Adrenal gland (tissue), 12 donors: ENCODE results near the gene RER1. TPM values are rescaled to one million over a fixed set of nuclear protein-coding genes. Genes with fewer than 3 reads are reported as not detected.

Experiments used
- DNase-seq, 7 donors: peaks; one replicate each; pipeline ENCODE4 v3.0.0-alpha.2; 2019 to 2020
- H3K27ac ChIP-seq, 5 donors: fragments of 200-600 bp; sonication (generic) in 4 of 5; 1 replicate in 3 of 5; 2 replicates in 2 of 5; pipeline versions ENCODE4 v1.5.1 to v1.8.0; 2016 to 2020; ENCODE audit warnings: mild to moderate bottlenecking in 1 of 5
- H3K27me3 ChIP-seq: fragments of 200-600 bp; 2 replicates; pipeline ENCODE4 v1.8.0; 2021
- H3K36me3 ChIP-seq, 2 donors: fragments of 200-600 bp; replicated peaks in 1 of 2; 1 replicate in 1 of 2; 2 replicates in 1 of 2; pipeline versions ENCODE4 v1.5.1 to v1.8.0; 2018 to 2022
- H3K4me1 ChIP-seq, 2 donors: fragments of 200-600 bp; replicated peaks in 1 of 2; 1 replicate in 1 of 2; 2 replicates in 1 of 2; pipeline versions ENCODE4 v1.5.1 to v1.8.0; 2018 to 2021
- H3K4me3 ChIP-seq, 4 donors: fragments of 200-600 bp; sonication (generic) in 3 of 4; one replicate each; pipeline ENCODE4 v1.5.1; 2016 to 2018
- H3K9me3 ChIP-seq, 3 donors: fragments of 200-600 bp; sonication (generic) in 1 of 3; replicated peaks in 1 of 3; 1 replicate in 2 of 3; 2 replicates in 1 of 3; pipeline versions ENCODE4 v1.5.1 to v1.8.0; 2016 to 2021
- POLR2A ChIP-seq, 2 donors: fragments of 450-650 bp; IDR thresholded peaks; one replicate each; pipeline ENCODE4 v1.6.1; 2017; ENCODE audit warnings: antibody characterized with exemption in 2 of 2, mild to moderate bottlenecking in 2 of 2, moderate library complexity in 1 of 2
- WGBS, 4 donors: extraction: QIAGEN DNeasy Blood & Tissue Kit in 2 of 4; methylation state at CpG; one replicate each; pipeline versions ENCODE4 v1.1.5 to v1.1.7; 2013 to 2017; 5-methylcytosine and 5-hydroxymethylcytosine counted together
- intact Hi-C, 2 donors: fragments of 100-400 bp; cut with DNase I; formaldehyde crosslinking; loops; one replicate each; pipeline versions ENCODE4 v1.14.1 to v1.15.0; 2022 to 2023
- polyA plus RNA-seq, 3 donors: library from polyadenylated mRNA; stranded (reverse); fragments of 200-250 nt in 2 of 3; fragments of 350-450 nt in 1 of 3; fragmentation: Illumina TruSeq in 1 of 3; extraction: RNeasy Lipid Tissue Mini Kit (QIAGEN cat#74804) in 1 of 3; gene quantifications; one replicate each; pipeline ENCODE4 v1.2.3, GENCODE V29; 2013 to 2014
- total RNA-seq, 9 donors: library from RNA; depleted of rRNA in 4 of 9; stranded (reverse); fragments of >200 nt in 4 of 9; fragments of 120-200 nt in 1 of 9; fragmentation: NEBNext Ultra II Directional in 1 of 9; extraction: Animal tissue kit (Norgen Biotek cat#: 25700) in 1 of 9; gene quantifications; one replicate each; pipeline versions ENCODE4 v1.1.0 to v1.2.4, GENCODE V29; 2013 to 2023
- TF ChIP-seq, protein P1 (sequence below), 6 experiments: fragments of 450-650 bp in 4 of 6; fragments of 200-600 bp in 2 of 6; sonication (generic) in 1 of 6; IDR thresholded peaks; 1 replicate in 5 of 6; 2 replicates in 1 of 6; pipeline versions ENCODE4 v1.5.1 to v1.8.0; 2016 to 2021; ENCODE audit warnings: antibody characterized with exemption in 6 of 6, mild to moderate bottlenecking in 2 of 6, moderate library complexity in 1 of 6
- donor health status: healthy with polysubstance abuse.
- donor health status: Bipolar disorder and iron deficiency.
- donor health status: DM: yes; HTN: yes; CAD: no.
- donor health status: DM: no; HTN: no; CAD: no.
- donor health status: DM: no; HTN: no; CAD: no.
- donor health status: DM: yes; HTN: yes; CAD: no.

The RER1 gene
- total and polyA plus RNA-seq, 12 donors: 106 to 345 (median 167) TPM

DNA sequence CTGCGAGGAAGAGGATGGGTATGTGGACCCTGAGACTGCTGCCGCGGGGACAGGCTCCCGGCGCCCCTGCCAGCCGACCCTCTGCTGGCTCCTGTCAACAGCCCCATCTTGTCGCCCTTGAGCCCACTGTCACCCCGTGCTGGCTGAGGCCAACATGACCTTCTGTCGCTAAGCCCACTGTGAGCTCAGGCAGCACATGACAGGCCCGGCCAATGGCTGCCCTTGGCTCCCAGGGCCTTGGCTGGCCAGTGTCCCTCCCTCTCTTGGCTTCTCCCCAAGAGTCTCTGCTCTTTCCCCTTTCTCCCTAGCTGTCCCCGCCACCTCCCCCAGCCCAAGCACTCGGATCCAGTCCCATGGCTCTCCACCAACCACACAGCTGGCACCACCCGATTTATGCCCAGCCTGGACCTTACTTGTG, 17.2 kb downstream of the RER1 start:
- peaks cover 38 to 68% of the 10 kb centered on the region in 2 donors for H3K4me1 ChIP-seq
- no peaks in the 10 kb centered on the region for H3K9me3 ChIP-seq
- no peak for TF ChIP-seq POLR2A (IDR thresholded peaks at IDR 0.05)
- TF ChIP-seq, protein P1, sequence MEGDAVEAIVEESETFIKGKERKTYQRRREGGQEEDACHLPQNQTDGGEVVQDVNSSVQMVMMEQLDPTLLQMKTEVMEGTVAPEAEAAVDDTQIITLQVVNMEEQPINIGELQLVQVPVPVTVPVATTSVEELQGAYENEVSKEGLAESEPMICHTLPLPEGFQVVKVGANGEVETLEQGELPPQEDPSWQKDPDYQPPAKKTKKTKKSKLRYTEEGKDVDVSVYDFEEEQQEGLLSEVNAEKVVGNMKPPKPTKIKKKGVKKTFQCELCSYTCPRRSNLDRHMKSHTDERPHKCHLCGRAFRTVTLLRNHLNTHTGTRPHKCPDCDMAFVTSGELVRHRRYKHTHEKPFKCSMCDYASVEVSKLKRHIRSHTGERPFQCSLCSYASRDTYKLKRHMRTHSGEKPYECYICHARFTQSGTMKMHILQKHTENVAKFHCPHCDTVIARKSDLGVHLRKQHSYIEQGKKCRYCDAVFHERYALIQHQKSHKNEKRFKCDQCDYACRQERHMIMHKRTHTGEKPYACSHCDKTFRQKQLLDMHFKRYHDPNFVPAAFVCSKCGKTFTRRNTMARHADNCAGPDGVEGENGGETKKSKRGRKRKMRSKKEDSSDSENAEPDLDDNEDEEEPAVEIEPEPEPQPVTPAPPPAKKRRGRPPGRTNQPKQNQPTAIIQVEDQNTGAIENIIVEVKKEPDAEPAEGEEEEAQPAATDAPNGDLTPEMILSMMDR (IDR thresholded peaks at IDR 0.05): no peak
- WGBS, 4 donors: 21 to 57% (median 45%) methylated on average over 6 to 13 of the region's 13 CpGs
- H3K27me3 ChIP-seq: no peaks in the 10 kb centered on the region
- peak; percentile 79 to 94 (median 89) for DNase-seq
- intact Hi-C loops: no loop called here
- H3K36me3 ChIP-seq: peaks cover 0 to 40% of the 10 kb centered on the region in 2 donors
- H3K4me3 ChIP-seq: peak overlapping the region in 1 of 4 donors; percentile 0
- H3K27ac ChIP-seq: peak overlapping the region in 3 of 5 donors; percentile 23 to 76 (median 57)

DNA sequence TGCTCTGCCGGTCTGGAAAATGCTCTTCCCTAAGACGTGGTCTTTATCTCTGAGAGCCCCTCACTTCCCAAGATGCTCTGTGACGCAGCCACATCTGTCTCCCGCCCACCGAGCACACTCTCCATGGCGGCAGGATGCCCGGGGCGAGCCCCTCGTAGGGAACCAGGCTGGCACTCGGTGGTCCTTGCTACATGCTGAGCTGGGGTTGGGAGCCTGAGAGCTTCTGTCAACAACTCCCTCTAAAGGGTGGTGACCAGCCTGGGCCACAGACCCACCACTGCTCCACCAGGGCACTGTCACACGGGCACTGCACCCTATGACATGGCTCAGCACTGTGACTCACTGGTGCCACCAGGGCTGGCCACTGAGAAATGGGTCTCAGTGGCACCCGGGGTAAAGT, 18.1 kb downstream of the RER1 start:
- Histone ChIP-seq H3K27ac (peak overlapping the region in 2 of 5 donors; percentile 57 to 76), H3K4me3 (no peak overlapping the region), H3K36me3 (peaks cover 0 to 31% of the 10 kb centered on the region in 2 donors), H3K27me3 (no peaks in the 10 kb centered on the region), H3K9me3 (no peaks in the 10 kb centered on the region), H3K4me1 (peaks cover 34 to 69% of the 10 kb centered on the region in 2 donors)
- 59 to 82% (median 70%) methylated on average over 3 to 12 of the region's 12 CpGs for WGBS, 4 donors
- intact Hi-C loops: loop anchor here (5.0 to 10.0 kb wide), 2 partner anchors 138 to 235 kb away; no protein-coding TSS in a partner anchor
- TF ChIP-seq, protein P1 (IDR thresholded peaks at IDR 0.05): no peak
- TF ChIP-seq POLR2A (IDR thresholded peaks at IDR 0.05): no peak
- DNase-seq: no peak

- Histone ChIP-seq H3K27me3 (peaks cover 7% of the 10 kb centered on the region), H3K9me3 (no peaks in the 10 kb centered on the region), H3K4me3 (peak overlapping the region; percentile 47 to 98 (median 71)), H3K4me1 (peaks cover 24 to 49% of the 10 kb centered on the region in 2 donors), H3K27ac (peak overlapping the region in 4 of 5 donors; percentile 71 to 94 (median 76)), H3K36me3 (peaks cover 0 to 12% of the 10 kb centered on the region in 2 donors)
- intact Hi-C loops: loop anchor here (5.0 to 10.0 kb wide), 2 partner anchors 135 to 233 kb away; no protein-coding TSS in a partner anchor
- WGBS, 4 donors: 0 to 8% (median 4%) methylated on average over 2 to 38 of the region's 38 CpGs
- TF ChIP-seq, protein P1 (IDR thresholded peaks at IDR 0.05): no peak
- TF ChIP-seq POLR2A (IDR thresholded peaks at IDR 0.05): no peak
- peak in 3 of 7 donors; percentile 50 to 64 (median 52) for DNase-seq
Measured at GRCh38 chr1:2411801-2412394, 20.3 kb downstream of the RER1 start.

- WGBS, 4 donors: 0 to 1% methylated on average over 35 to 55 of the region's 55 CpGs; no CpG with 5 or more reads in 2 of the 4 donors
Measured at GRCh38 chr1:2412395-2412772, 20.7 kb downstream of the RER1 start, which contains the start of gene PEX10. PEX10 (minus strand) TSS chr1:2412564; CDS start chr1:2412502, 62 bp downstream.

More at GRCh38 chr1:2412395-2412772, 20.7 kb downstream of the RER1 start, which contains the start of gene PEX10:
- Histone ChIP-seq H3K27ac (peak within 1 kb of the TSS in 4 of 5 donors; percentile 71 to 94 (median 76)), H3K4me3 (peak within 1 kb of the TSS; percentile 51 to 98 (median 73)), H3K4me1 (peaks cover 24 to 44% of the 10 kb centered on the region in 2 donors), H3K27me3 (peaks cover 12% of the 10 kb centered on the region), H3K9me3 (no peaks in the 10 kb centered on the region), H3K36me3 (peaks cover 0 to 9% of the 10 kb centered on the region in 2 donors)
- intact Hi-C loops: loop anchor here (5.0 to 10.0 kb wide), 2 partner anchors 135 to 232 kb away; no protein-coding TSS in a partner anchor
- TF ChIP-seq, protein P1 (IDR thresholded peaks at IDR 0.05): no peak
- TF ChIP-seq POLR2A (IDR thresholded peaks at IDR 0.05): peak; percentile 21 to 61
- DNase-seq: peak; percentile 96 to 98 (median 98)
